Stimulated activated CD8-positive, alpha-beta memory T cell treated with anti-CD3 and anti-CD28 coated beads, Interleukin-12 subunit alpha, Interleukin-12 subunit beta, amount 100 ng/mL, for 24 hours (primary cell): Measurements from ENCODE around the gene NFE2L1.

Experiments
- DNase-seq: peaks from one replicate; pipeline ENCODE4 v3.0.0-alpha.2; 2020; ENCODE audit errors: extremely low read depth

The NFE2L1 gene

DNA sequence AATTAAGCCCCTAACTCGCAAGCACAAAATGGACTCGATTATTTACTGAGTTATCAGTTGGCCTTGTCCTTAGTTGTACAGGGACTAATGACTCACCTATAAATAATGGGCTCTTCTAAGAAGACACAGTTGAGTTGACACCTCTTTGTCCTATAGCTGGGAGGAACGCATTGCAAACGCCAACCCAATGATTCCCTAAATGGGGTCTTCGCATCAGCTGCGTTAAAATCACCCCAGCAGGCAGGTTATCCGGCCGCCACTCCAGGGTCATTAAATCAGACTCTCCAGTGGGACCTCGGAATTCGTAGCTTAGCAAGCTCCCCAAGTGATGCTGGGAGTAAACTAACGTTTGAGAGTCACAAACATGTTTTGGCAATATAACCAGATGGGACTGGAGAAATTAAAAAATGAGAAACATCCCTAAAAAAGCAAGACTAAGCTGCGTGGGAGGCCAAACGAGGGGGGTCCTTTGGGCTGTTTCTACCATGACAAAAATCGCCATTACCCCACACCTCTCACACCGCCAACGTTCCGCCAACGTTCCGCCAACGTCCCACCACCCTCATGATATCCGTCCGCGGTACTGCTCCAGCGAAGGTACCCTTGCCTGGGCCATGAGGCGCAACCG lies 932 bp upstream of the NFE2L1 start:
- DNase-seq, result no peak

DNA sequence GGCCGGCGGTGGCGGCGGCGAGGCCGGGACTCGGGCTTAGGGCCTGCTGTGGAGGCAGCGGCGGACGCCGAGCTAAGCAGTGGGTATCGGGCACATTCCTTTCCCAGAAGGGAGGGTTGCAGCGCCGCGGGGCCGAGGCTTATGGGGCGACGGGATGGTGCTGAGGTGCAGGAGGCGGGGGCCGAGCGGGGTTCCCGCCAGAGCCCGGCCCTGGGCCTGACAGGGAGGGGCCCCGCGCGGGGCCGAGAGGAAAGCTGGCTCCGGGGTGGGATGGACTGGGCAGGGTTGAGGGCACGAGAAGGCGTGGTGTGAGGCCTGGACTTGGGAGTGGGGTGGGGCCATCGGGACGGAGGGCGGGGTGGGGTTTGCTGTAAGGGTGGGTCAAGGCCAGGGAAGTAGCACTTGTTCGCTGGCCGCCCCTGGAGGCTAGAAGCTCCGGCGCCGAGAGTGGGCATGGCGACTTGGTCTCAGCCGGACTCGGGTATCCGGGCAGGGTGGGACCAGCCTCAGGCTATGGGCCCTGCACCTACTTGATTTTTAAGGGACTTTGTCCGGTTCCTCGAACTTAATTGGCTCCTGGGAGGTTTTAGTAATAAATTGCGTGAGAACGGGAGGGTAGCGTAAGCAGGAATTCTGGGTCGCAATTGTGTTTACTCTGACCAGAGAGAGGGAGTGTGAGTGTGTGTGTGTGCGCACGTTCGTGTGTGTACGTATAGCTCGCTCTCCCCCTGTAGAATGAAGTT lies 396 bp downstream of the NFE2L1 start:
- DNase-seq, result no peak

GRCh38 chr17:48051283-48051682 lies 3.1 kb downstream of the NFE2L1 start:
- no peak for DNase-seq

GRCh38 chr17:48051706-48052486 lies 3.7 kb downstream of the NFE2L1 start:
- DNase-seq, result no peak

DNA sequence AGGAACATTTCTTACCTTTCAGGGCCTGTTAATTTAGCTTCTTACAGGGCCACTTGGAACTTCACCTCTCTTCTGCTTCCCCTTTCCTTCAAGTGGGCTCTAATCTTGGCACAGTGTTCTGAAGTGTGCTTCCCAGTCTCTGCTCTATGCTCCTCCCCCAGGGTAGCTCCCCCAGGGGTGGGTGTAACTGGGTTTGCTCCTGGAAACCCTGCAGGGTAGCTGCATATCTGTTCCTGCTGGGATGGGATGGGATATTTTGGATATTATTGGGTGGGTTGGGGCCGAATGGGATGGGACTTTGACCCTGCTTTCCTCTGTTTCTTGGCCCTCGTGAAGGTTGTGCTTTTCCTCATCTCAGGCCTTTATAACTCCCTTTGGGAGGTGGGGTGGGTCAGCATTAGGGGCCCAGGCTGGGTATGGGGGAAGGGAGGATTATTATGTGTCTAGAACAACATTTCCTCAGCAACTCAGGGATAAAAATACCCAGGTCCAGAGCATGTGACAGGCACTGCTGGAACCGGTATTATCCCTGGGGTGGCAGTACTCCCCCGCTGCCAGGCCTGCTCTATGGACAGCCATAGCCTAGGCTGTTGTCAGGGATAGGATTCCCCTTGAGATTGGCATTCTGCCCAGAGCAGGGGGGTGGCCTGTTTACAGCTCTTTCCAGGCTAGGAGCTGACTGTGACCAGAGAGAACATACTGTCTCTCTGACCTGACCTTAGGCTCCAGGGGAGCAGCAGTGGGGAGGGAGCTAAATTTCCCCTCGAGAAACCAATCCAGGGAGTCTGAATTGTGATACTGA lies 5.0 kb downstream of the NFE2L1 start:
- DNase-seq, result no peak

- no peak for DNase-seq
Measured at GRCh38 chr17:48053758-48054237, 5.6 kb downstream of the NFE2L1 start.

DNA sequence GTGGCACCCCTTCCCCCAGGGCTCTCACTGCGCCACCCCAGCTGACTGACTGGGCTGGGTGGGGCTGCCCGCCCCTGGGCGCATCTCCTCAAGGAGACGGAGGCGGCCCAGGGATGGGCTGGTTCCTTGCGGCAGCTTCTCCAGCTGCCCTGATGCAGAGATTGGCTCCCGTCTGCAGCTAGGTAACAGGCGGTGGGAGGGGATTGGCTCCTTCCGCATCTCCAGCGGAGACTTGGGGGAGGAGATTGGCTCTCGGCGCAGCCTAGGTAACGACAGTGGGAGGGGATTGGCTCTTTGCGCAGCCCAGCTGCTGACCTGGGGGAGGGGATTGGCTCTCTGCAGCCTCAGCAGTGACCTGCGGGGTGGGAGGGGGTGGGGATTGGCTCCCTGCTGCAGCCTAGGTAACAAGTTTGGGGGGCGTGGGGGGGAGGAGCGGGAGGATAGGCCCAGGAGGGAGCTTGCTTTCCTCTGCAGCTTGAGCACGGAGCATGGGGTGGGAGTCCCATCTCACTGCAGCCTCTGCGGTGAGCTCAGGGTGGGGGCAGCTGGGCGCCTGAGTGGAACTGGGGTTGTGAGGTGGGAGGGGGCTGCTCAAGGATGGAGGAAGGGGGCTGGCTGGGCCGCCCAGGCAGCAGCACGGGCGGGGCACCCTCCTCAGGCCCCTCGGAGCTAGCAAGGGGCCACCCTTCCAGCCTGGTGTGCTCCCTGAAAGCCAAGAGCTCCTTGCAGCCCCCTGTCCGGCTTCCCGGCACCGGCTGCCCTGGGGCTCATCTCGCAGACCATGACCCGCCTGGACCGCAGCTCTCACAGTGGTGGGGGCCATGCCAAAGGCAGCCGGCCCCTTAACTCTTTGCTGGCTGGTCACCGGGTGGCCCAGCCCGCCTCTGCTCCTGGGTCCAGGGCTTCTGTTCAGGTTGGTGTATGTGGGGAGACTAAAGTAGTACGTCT lies 6.4 kb downstream of the NFE2L1 start:
- no peak for DNase-seq

DNA sequence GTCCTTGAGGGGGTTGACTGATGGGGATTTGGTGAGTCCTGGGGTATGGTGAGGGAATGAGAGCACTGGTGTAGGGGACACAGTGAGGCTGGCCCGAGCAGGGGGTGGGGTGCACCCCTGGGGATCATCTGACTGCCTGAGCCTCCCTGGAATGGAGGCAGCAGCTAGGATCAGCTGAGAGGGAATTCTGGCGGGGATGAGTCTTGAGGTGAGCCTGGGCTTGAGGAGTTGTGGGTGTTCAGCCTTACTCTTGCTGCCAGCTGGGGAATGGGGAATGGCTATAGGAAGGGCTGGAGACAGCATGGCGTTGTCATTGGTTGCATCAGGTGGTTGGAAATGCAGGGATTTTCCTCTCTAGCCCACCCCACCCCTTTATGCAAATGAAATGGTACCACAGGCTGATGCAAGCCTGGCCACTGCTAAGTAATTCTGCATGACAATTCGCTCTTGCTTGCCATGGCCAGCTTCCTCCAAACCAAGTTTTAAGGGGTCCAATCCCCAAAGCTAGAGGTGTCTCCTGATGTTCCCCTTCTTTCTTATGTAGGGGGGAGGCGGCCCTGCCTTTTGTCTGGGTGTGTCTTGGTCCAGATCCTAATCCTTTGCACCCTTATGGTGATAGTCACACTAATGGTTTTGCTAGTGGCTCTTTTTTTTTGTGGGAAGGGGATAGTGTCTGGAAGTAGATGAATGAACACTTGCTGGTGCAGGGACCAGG lies 7.5 kb downstream of the NFE2L1 start:
- no peak for DNase-seq

DNA sequence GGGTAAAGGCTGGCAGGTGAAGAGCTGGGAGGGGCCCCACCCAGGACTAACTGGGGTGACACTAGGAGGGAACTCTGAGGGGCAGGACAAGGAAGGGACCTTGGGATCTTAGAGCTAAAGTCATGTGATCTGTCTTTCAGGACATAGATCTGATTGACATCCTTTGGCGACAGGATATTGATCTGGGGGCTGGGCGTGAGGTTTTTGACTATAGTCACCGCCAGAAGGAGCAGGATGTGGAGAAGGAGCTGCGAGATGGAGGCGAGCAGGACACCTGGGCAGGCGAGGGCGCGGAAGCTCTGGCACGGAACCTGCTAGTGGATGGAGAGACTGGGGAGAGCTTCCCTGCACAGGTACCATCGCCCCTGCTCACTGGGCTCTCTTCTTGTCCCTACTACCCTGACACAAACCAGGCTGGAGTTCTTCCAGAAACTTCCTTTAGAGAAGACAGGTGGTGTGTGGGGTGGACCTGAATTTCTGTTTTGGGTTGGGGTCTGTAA lies 8.1 kb downstream of the NFE2L1 start:
- DNase-seq, result no peak

DNA sequence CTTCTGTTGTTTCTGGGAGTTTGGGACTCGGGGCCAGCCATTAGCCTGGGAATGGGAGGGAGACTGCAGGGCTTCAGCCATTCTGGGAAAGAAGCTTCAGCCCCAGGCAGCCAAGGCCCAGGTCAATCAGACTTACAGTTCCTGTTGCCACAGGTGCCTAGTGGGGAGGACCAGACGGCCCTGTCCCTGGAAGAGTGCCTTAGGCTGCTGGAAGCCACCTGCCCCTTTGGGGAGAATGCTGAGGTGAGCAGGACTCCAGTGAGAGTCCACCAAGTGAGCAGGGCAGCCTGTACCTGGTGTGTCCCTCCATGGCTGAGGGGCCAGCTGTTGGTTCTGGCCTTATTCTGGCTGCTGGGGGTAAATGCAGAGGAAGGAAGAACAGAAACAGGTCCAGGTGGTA lies 8.7 kb downstream of the NFE2L1 start:
- DNase-seq, result no peak

DNA sequence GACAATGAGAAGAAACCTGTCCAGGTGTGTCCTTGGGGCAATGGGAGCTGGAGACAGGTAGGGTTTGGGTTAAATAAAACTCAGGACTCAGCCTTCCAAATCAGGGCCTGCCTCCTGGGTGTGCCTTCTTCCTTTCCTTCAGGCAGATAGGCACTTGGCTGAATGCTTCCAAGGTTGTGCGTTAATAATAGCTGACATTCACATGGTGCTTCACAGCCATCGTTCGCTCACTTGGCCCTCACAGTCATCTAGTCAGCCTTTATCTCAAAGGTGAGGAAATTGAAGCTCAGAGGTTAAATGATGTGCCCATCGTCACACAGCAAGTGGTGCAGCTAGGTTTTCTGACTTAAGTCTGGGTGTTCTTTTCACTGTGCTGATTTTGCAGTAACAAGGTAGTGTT lies 9.5 kb downstream of the NFE2L1 start:
- DNase-seq, result no peak

DNA sequence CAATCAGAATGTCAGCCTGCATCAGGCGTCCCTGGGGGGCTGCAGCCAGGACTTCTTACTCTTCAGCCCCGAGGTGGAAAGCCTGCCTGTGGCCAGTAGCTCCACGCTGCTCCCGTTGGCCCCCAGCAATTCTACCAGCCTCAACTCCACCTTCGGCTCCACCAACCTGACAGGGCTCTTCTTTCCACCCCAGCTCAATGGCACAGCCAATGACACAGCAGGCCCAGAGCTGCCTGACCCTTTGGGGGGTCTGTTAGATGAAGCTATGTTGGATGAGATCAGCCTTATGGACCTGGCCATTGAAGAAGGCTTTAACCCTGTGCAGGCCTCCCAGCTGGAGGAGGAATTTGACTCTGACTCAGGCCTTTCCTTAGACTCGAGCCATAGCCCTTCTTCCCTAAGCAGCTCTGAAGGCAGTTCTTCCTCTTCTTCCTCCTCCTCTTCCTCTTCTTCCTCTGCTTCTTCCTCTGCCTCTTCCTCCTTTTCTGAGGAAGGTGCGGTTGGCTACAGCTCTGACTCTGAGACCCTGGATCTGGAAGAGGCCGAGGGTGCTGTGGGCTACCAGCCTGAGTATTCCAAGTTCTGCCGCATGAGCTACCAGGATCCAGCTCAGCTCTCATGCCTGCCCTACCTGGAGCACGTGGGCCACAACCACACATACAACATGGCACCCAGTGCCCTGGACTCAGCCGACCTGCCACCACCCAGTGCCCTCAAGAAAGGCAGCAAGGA lies 10.4 kb downstream of the NFE2L1 start:
- no peak for DNase-seq

DNA sequence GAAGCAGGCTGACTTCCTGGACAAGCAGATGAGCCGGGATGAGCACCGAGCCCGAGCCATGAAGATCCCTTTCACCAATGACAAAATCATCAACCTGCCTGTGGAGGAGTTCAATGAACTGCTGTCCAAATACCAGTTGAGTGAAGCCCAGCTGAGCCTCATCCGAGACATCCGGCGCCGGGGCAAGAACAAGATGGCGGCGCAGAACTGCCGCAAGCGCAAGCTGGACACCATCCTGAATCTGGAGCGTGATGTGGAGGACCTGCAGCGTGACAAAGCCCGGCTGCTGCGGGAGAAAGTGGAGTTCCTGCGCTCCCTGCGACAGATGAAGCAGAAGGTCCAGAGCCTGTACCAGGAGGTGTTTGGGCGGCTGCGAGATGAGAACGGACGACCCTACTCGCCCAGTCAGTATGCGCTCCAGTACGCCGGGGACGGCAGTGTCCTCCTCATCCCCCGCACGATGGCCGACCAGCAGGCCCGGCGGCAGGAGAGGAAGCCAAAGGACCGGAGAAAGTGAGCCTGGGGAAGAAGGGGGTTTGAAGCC lies 11.0 kb downstream of the NFE2L1 start:
- no peak for DNase-seq

GRCh38 chr17:48060249-48060648 lies 12.1 kb downstream of the NFE2L1 start:
- no peak for DNase-seq

GRCh38 chr17:48062273-48062672 lies 14.1 kb downstream of the NFE2L1 start:
- DNase-seq, result no peak

DNA sequence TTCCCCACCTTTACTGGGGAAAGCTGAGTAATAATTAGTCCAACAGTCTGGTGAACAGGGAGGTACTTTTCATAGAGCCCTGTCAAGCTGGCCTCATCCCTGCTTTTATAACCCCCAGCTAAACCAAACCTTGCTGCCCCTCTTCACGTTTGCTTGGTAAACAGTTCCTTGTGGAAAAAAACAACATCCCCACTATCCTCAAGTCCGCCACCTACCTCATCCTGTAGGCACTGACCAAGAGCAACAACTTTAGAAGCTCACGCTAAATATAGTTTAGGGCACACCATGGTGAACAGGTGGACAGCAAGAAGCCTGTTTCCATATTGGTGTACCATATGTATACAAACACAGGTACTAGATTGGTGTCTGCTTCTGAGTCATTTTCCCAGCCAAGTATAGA lies 16.5 kb downstream of the NFE2L1 start:
- DNase-seq, result no peak

DNA sequence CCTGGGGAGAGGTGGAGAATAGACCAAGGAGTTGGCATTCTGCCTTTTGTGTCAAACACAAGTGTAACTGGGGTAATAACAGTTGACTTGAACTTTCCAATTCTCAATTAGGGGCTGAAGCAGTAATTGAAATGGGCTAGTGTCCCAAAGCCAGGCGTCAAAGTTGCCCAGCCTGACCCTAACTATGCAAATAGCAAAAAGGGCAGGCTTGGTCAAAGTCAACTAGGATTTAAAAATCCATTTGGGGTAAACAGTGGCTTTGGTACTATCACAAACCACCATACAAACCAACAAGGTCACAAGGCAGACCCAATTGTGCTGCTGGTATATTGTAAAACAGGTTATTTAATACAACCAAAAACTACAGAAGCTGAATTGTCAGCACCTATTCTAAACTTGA lies 18.0 kb downstream of the NFE2L1 start:
- DNase-seq, result no peak

DNA sequence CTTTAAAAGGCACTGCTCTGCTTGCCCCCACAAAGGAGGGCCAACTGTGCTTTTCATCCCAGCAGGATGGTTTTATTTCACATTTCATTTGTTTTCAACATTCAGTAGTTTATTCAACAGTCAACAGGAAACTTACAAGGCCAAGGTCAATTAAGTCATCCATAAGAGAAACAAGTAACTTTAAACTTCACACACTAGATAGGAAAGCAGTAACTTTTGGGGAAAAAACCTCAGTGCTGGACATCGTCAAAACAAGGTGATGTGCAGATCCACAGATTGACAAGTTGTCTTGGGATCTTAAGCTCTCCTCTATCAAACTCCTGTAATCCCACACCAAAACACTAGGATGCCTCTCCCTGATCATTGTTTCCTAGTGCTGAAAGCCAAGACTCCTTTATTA lies 18.5 kb downstream of the NFE2L1 start:
- DNase-seq, result no peak

GRCh38 chr17:48067245-48067644 lies 19.1 kb downstream of the NFE2L1 start:
- no peak for DNase-seq
